ENCODE results near the gene MRM2. TPM values are rescaled to one million over a fixed set of nuclear protein-coding genes. Genes with fewer than 3 reads are reported as not detected.

MRM2 gene
- total and polyA plus RNA-seq, 4 donors: 9.7 to 14.9 (median 11.8) TPM

GRCh38 chr7:2199956-2200583 is 41.9 kb downstream of the MRM2 start:
- H3K27me3 ChIP-seq (ENCODE audit: control insufficient read depth in 4 of 4, insufficient read depth in 4 of 4, low read length in 3 of 4): no peaks in the 10 kb centered on the region
- 97% methylated on average over 25 of the region's 25 CpGs for WGBS
- no peak overlapping the region for H3K27ac ChIP-seq (ENCODE audit: low read depth in 1 of 2, low read length in 2 of 2)
- peaks cover 0 to 5% (median 3%) of the 10 kb centered on the region in 4 donors for H3K9me3 ChIP-seq (ENCODE audit: control insufficient read depth in 4 of 4, low read length in 3 of 4)
- no peaks in the 10 kb centered on the region for H3K4me1 ChIP-seq (ENCODE audit: control insufficient read depth in 4 of 4, insufficient read depth in 4 of 4, low read length in 3 of 4)
- no peak overlapping the region for H3K9ac ChIP-seq (ENCODE audit: low read depth in 1 of 2, low read length in 2 of 2)
- peaks cover 3 to 10% (median 5%) of the 10 kb centered on the region in 4 donors for H3K36me3 ChIP-seq (ENCODE audit: control insufficient read depth in 4 of 4, insufficient read depth in 3 of 4, low read depth in 1 of 4, low read length in 3 of 4)
- H3K4me3 ChIP-seq (ENCODE audit: low read depth in 1 of 3, low read length in 3 of 3): no peak overlapping the region
- no peak for TF ChIP-seq REST (IDR thresholded peaks at IDR 0.05)
- TF ChIP-seq CTCF (IDR thresholded peaks at IDR 0.05; ENCODE audit: low read depth, low read length, missing input control): no peak
- TF ChIP-seq MAX (IDR thresholded peaks at IDR 0.05): no peak
- TF ChIP-seq RAD21 (IDR thresholded peaks at IDR 0.05): no peak
- TF ChIP-seq HNF4A (conservative IDR thresholded peaks at IDR 0.05): no peak
- no peak for TF ChIP-seq GABPA (IDR thresholded peaks at IDR 0.05 in 1 of 2, conservative IDR thresholded peaks at IDR 0.05 in 1 of 2)
- TF ChIP-seq SP1 (IDR thresholded peaks at IDR 0.05): no peak
- no peak for TF ChIP-seq TAF1 (conservative IDR thresholded peaks at IDR 0.05)
- TF ChIP-seq FOXA1 (IDR thresholded peaks at IDR 0.05): no peak
- no peak for TF ChIP-seq ZBTB33 (IDR thresholded peaks at IDR 0.05)
- no peak for TF ChIP-seq NR2F2 (IDR thresholded peaks at IDR 0.05)
- no peak for TF ChIP-seq RXRA (IDR thresholded peaks at IDR 0.05)
- no peak for TF ChIP-seq FOXA2 (IDR thresholded peaks at IDR 0.05)
- peak; percentile 16 for DNase-seq (ENCODE audit: low spot score)

GRCh38 chr7:2199528-2199927 is 42.5 kb downstream of the MRM2 start:
- Histone ChIP-seq H3K36me3 (ENCODE audit: control insufficient read depth in 4 of 4, insufficient read depth in 3 of 4, low read depth in 1 of 4, low read length in 3 of 4) (peaks cover 3 to 10% (median 5%) of the 10 kb centered on the region in 4 donors), H3K27ac (ENCODE audit: low read depth in 1 of 2, low read length in 2 of 2) (no peak overlapping the region), H3K4me1 (ENCODE audit: control insufficient read depth in 4 of 4, insufficient read depth in 4 of 4, low read length in 3 of 4) (no peaks in the 10 kb centered on the region), H3K9me3 (ENCODE audit: control insufficient read depth in 4 of 4, low read length in 3 of 4) (peaks cover 0 to 5% (median 3%) of the 10 kb centered on the region in 4 donors), H3K4me3 (ENCODE audit: low read depth in 1 of 3, low read length in 3 of 3) (no peak overlapping the region), H3K9ac (ENCODE audit: low read depth in 1 of 2, low read length in 2 of 2) (no peak overlapping the region), H3K27me3 (ENCODE audit: control insufficient read depth in 4 of 4, insufficient read depth in 4 of 4, low read length in 3 of 4) (no peaks in the 10 kb centered on the region)
- TF ChIP-seq HNF4G (IDR thresholded peaks at IDR 0.05): no peak
- no peak for TF ChIP-seq FOXA1 (IDR thresholded peaks at IDR 0.05)
- TF ChIP-seq SP1 (IDR thresholded peaks at IDR 0.05): no peak
- no peak for TF ChIP-seq RAD21 (IDR thresholded peaks at IDR 0.05)
- TF ChIP-seq ZBTB33 (IDR thresholded peaks at IDR 0.05): no peak
- TF ChIP-seq CTCF (IDR thresholded peaks at IDR 0.05; ENCODE audit: low read depth, low read length, missing input control): no peak
- no peak for TF ChIP-seq MAX (IDR thresholded peaks at IDR 0.05)
- WGBS: 97% methylated on average over 16 of the region's 16 CpGs
- peak; percentile 20 for DNase-seq (ENCODE audit: low spot score)
